ENCODE results near the gene MAP3K6. TPM values are rescaled to one million over a fixed set of nuclear protein-coding genes. Genes with fewer than 3 reads are reported as not detected.

MAP3K6 gene
- total RNA-seq, 2 donors from 2014 or later = 31.3 to 42.1 TPM

DNA sequence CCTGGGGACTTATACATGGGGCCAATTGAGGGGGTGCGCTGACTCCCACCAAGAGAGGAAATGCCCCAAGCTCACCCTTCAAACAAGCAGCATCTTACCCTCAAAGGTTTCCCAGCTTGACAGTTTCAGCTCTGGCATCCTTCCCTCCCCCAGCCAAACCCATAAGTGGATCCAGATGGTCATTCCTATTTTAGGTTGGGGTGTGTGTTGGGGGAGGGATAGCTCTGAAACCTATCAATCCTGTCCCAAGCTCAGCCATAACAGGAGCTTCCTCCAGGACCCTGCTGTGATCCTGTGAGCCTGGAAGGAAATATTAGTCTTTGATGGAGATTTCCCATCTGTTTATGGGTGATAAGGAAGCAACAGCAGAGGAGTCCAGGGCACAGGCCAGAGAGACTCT is 48.2 kb downstream of the MAP3K6 start:
- DNase-seq (ENCODE audit: low spot score) = no peak
- Histone ChIP-seq H3K36me3 (no peaks in the 10 kb centered on the region), H3K27ac (no peak overlapping the region), H3K4me1 (peaks cover 0 to 15% of the 10 kb centered on the region in 2 donors), H3K9me3 (no peaks in the 10 kb centered on the region), H3K4me3 (no peak overlapping the region), H3K27me3 (no peaks in the 10 kb centered on the region)
- TF ChIP-seq CTCF (IDR thresholded peaks at IDR 0.05) = no peak

- Histone ChIP-seq H3K4me1 (peaks cover 0 to 11% of the 10 kb centered on the region in 2 donors), H3K4me3 (no peak overlapping the region), H3K36me3 (no peaks in the 10 kb centered on the region), H3K9me3 (no peaks in the 10 kb centered on the region), H3K27me3 (no peaks in the 10 kb centered on the region), H3K27ac (no peak overlapping the region)
- no peak for DNase-seq (ENCODE audit: low spot score)
- TF ChIP-seq CTCF (IDR thresholded peaks at IDR 0.05) = no peak
Observed at GRCh38 chr1:27318136-27318535, 48.6 kb downstream of the MAP3K6 start.

DNA sequence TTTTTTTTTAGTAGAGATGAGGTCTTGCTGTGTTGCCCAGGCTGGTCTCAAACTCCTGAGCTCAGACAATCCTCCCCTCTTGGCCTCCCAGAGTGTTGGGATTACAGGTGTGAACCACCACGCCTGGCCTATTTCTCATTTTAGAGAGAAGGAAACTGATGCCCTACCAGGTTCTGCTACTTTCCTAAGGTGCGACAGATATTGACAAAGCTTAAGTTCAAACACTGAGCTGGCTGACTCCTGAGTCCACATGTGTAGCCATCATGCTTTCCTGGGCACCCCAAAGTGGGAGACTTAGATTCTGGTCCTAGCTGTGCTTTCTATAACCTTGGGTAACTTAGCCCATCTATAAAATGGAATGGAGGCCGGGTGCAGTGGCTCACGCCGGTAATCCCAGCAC is 49.9 kb downstream of the MAP3K6 start:
- Histone ChIP-seq H3K4me3 (no peak overlapping the region), H3K9me3 (no peaks in the 10 kb centered on the region), H3K4me1 (peaks cover 0 to 5% of the 10 kb centered on the region in 2 donors), H3K36me3 (no peaks in the 10 kb centered on the region), H3K27ac (no peak overlapping the region), H3K27me3 (no peaks in the 10 kb centered on the region)
- DNase-seq (ENCODE audit: low spot score) = no peak
- TF ChIP-seq CTCF (IDR thresholded peaks at IDR 0.05) = no peak

GRCh38 chr1:27314737-27315136 is 52.0 kb downstream of the MAP3K6 start:
- Histone ChIP-seq H3K9me3 (no peaks in the 10 kb centered on the region), H3K4me3 (no peak overlapping the region), H3K36me3 (no peaks in the 10 kb centered on the region), H3K27ac (no peak overlapping the region), H3K4me1 (no peaks in the 10 kb centered on the region), H3K27me3 (no peaks in the 10 kb centered on the region)
- no peak for DNase-seq (ENCODE audit: low spot score)
- no peak for TF ChIP-seq CTCF (IDR thresholded peaks at IDR 0.05)

DNA sequence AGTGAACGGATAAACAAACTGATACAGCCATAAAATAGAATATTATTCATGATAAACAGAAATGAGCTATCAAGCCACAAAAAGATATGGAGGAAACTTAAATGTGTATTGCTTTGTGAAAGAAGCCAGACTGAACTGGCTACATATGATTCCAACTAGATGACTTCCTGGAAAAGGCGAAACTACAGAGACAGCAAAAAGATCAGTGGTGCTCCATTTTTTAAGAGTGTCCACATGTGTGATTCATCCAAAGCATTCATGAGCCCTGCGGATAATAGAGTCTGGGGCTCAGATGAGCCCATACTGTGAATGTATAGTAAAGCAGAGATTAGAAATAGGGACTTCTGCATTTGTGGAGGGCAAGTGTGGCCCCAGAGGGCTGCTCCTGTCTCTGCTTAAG is 52.6 kb downstream of the MAP3K6 start:
- no peak for TF ChIP-seq CTCF (IDR thresholded peaks at IDR 0.05)

GRCh38 chr1:27307874-27308598 is 58.7 kb downstream of the MAP3K6 start:
- DNase-seq (ENCODE audit: low spot score) = no peak
- TF ChIP-seq CTCF (IDR thresholded peaks at IDR 0.05) = no peak
- Histone ChIP-seq H3K4me1 (no peaks in the 10 kb centered on the region), H3K4me3 (no peak overlapping the region), H3K27me3 (no peaks in the 10 kb centered on the region), H3K36me3 (peaks cover 34% of the 10 kb centered on the region), H3K27ac (no peak overlapping the region), H3K9me3 (no peaks in the 10 kb centered on the region)

More for the DNA sequence above, 52.6 kb downstream of the MAP3K6 start:
- no peak overlapping the region for H3K4me3 ChIP-seq
- no peaks in the 10 kb centered on the region for H3K27me3 ChIP-seq
- H3K27ac ChIP-seq = no peak overlapping the region
- H3K36me3 ChIP-seq = no peaks in the 10 kb centered on the region
- H3K4me1 ChIP-seq = no peaks in the 10 kb centered on the region
- no peak for DNase-seq (ENCODE audit: low spot score)
- H3K9me3 ChIP-seq = no peaks in the 10 kb centered on the region
